HepG2 (cell line): ENCODE data around the gene RNMT. TPM values are rescaled to one million over a fixed set of nuclear protein-coding genes. Genes with fewer than 3 reads are reported as not detected.

Source experiments
- ATAC-seq: fragments of 200-7000 bp; cut with Tn5 transposase; 3 replicates; pipeline ENCODE4 v1.9.1; 2020; ENCODE audit warnings: mild to moderate bottlenecking, moderate library complexity
- Bru-seq: library from RNA; stranded (reverse); fragments of 400-500 nt; gene quantifications from one replicate; lab custom pipeline; 2021; lab: Mats Ljungman, UMichigan
- BruChase-seq, 2 experiments: library from RNA; stranded (reverse); fragments of 400-500 nt; gene quantifications; one replicate each; lab custom pipeline; 2021; lab: Mats Ljungman, UMichigan
- BruUV-seq: library from RNA; stranded (reverse); fragments of 400-500 nt; replicated peaks from 2 replicates; lab custom pipeline; 2021; lab: Mats Ljungman, UMichigan
- CTCF ChIA-PET: fragments of 300-600 bp; formaldehyde crosslinking; extraction: SDS; loops from one replicate; lab custom pipeline; 2021; ENCODE audit warnings: low total read pairs, inconsistent platforms, low intra/inter-chr PET ratio; lab: Yijun Ruan, JAX
- POLR2A ChIA-PET: fragments of 350-600 bp; sonication (Branson Sonifier 250); formaldehyde crosslinking; loops from one replicate; lab custom pipeline; 2020; ENCODE audit warnings: antibody characterized with exemption, inconsistent platforms; lab: Yijun Ruan, JAX
- DNase-seq: peaks from one replicate; pipeline ENCODE4 v3.0.0-alpha.2; 2015; ENCODE audit warnings: low spot score
- FAIRE-seq: peaks from 3 replicates; lab custom pipeline; 2011; peaks lifted over from hg19 to GRCh38; lab: Jason Lieb, UNC
- H2AFZ ChIP-seq: one replicate; pipeline ENCODE4 v1.6.1; 2011; ENCODE audit warnings: low read length, inconsistent platforms
- H3K27ac ChIP-seq: fragments of 300-600 bp; 3 replicates; pipeline ENCODE4 v1.8.0; 2011; ENCODE audit warnings: mixed run types, mild to moderate bottlenecking, mixed read lengths, low read length, inconsistent platforms; ENCODE audit not compliant: insufficient read depth; ENCODE audit errors: extremely low read length
- H3K27me3 ChIP-seq, 2 experiments: fragments of 200-600 bp in 1 of 2; 2 replicates in 1 of 2; 3 replicates in 1 of 2; pipeline versions ENCODE4 v1.6.0 to v1.8.0; 2011; ENCODE audit warnings: low read length in 2 of 2, mild to moderate bottlenecking in 2 of 2, moderate library complexity in 2 of 2, inconsistent platforms in 1 of 2; ENCODE audit not compliant: insufficient read depth in 2 of 2, control insufficient read depth in 1 of 2
- H3K36me3 ChIP-seq, 2 experiments: fragments of 200-600 bp in 1 of 2; replicated peaks in 1 of 2; 2 replicates in 1 of 2; 3 replicates in 1 of 2; pipeline versions ENCODE4 v1.5.1 to v1.8.0; 2011; ENCODE audit warnings: low read length in 2 of 2, inconsistent platforms in 1 of 2; ENCODE audit not compliant: insufficient read depth in 2 of 2, control insufficient read depth in 1 of 2
- H3K4me1 ChIP-seq: 2 replicates; pipeline ENCODE4 v1.5.1; 2012; ENCODE audit warnings: low read length, inconsistent platforms; ENCODE audit not compliant: insufficient read depth
- H3K4me2 ChIP-seq: 2 replicates; pipeline ENCODE4 v1.6.0; 2011; ENCODE audit warnings: low read depth, low read length, inconsistent platforms
- H3K4me3 ChIP-seq, 3 experiments: fragments of 200-600 bp in 1 of 3; sonication (generic), shearing (Covaris generic) in 1 of 3; replicated peaks in 1 of 3; 2 replicates each; pipeline ENCODE4 v1.5.1; 2011 to 2016; ENCODE audit warnings: low read length in 3 of 3, inconsistent platforms in 2 of 3, low read depth in 2 of 3, mild to moderate bottlenecking in 2 of 3, control low read depth in 1 of 3, mixed read lengths in 1 of 3; ENCODE audit not compliant: insufficient read depth in 1 of 3
- H3K79me2 ChIP-seq: one replicate; pipeline ENCODE4 v1.6.1; 2011; ENCODE audit warnings: low read length, inconsistent platforms; ENCODE audit not compliant: insufficient read depth
- H3K9ac ChIP-seq: 2 replicates; pipeline ENCODE4 v1.6.0; 2011; ENCODE audit warnings: mild to moderate bottlenecking, low read depth, low read length, inconsistent platforms; ENCODE audit not compliant: insufficient read depth
- H3K9me3 ChIP-seq: 2 replicates; pipeline ENCODE4 v1.5.1; 2012; ENCODE audit warnings: mild to moderate bottlenecking, low read length
- H4K20me1 ChIP-seq: 2 replicates; pipeline ENCODE4 v1.6.0; 2011; ENCODE audit warnings: inconsistent platforms, mild to moderate bottlenecking, low read length, moderate library complexity; ENCODE audit not compliant: insufficient read depth
- EZH2 ChIP-seq: conservative IDR thresholded peaks from 2 replicates; pipeline ENCODE4 v1.6.1; 2012; ENCODE audit warnings: mild to moderate bottlenecking, low read depth, low read length, moderate library complexity
- FUBP1 ChIP-seq: sonication (generic); formaldehyde crosslinking; IDR thresholded peaks from 2 replicates; pipeline ENCODE4 v1.5.1; 2020; ENCODE audit warnings: missing genetic modification reagents, mild to moderate bottlenecking, borderline replicate concordance
- NFAT5 ChIP-seq: sonication (generic); formaldehyde crosslinking; IDR thresholded peaks from 2 replicates; pipeline ENCODE4 v1.4.0; 2020; ENCODE audit warnings: missing genetic modification reagents
- ZFP91 ChIP-seq: sonication (generic); formaldehyde crosslinking; IDR thresholded peaks from 2 replicates; pipeline ENCODE4 v1.9.0; 2022; ENCODE audit warnings: missing genetic modification reagents, mild to moderate bottlenecking, borderline replicate concordance
- ZNF660 ChIP-seq: sonication (generic); formaldehyde crosslinking; IDR thresholded peaks from 2 replicates; pipeline ENCODE4 v1.5.1; 2020; ENCODE audit warnings: mild to moderate bottlenecking, low read depth, missing genetic modification reagents, borderline replicate concordance
- WGBS: methylation state at CpG from one replicate; pipeline ENCODE4 v1.1.6; 2017; ENCODE audit warnings: low lambda C conversion rate; 5-methylcytosine and 5-hydroxymethylcytosine counted together
- in situ Hi-C: cut with HindIII; loops from 2 replicates; pipeline ENCODE4 v1.10.0; 2017; ENCODE audit warnings: low pct_unique_long_range_greater_than_20kb; ENCODE audit not compliant: extremely low pct_ligation_motif_present
- intact Hi-C: fragments of 100-400 bp; cut with micrococcal nuclease; formaldehyde crosslinking; loops from one replicate; pipeline ENCODE4 v1.10.0; 2022; ENCODE audit not compliant: unreplicated experiment
- long read RNA-seq, 2 experiments: library from RNA in 1 of 2; library from polyadenylated mRNA in 1 of 2; stranded (forward) in 1 of 2; unstranded in 1 of 2; transcript quantifications; one replicate each; pipeline ENCODE4 v2.0.0, GENCODE V29; 2019 to 2022
- polyA minus RNA-seq, 3 experiments: library from RNA; depleted of rRNA, polyadenylated mRNA; stranded (reverse); fragments of >200 nt; gene quantifications; 2 replicates each; pipeline ENCODE4 v1.2.3, GENCODE V29; 2011; ENCODE audit warnings: low replicate concordance in 1 of 3
- polyA plus RNA-seq, 8 experiments: library from polyadenylated mRNA; depleted of rRNA in 3 of 8; stranded (reverse) in 7 of 8; unstranded in 1 of 8; fragments of >200 nt; fragmentation: Illumina TruSeq in 4 of 8; extraction: Trizol in 4 of 8; gene quantifications; 2 replicates each; pipeline versions ENCODE4 v1.2.1 to v1.2.3, GENCODE V29; 2011 to 2016; ENCODE audit warnings: low read depth in 4 of 8, missing spikeins in 1 of 8, mixed read lengths in 1 of 8; ENCODE audit not compliant: insufficient read depth in 1 of 8
- total RNA-seq, 5 experiments: library from RNA; depleted of rRNA; stranded (reverse); fragments of >200 nt; fragmentation: Illumina TruSeq; extraction: Trizol; gene quantifications; 2 replicates each; pipeline ENCODE4 v1.2.3, GENCODE V29; 2016; ENCODE audit warnings: low read depth in 1 of 5

The RNMT gene
- total RNA-seq (2016; rRNA removed; fragmentation: Illumina TruSeq; extraction: Trizol) (24.4 and 54.1 TPM in 2 replicates), polyA plus RNA-seq (2011; rRNA removed) (18.5 and 22.9 TPM in 2 replicates), polyA minus RNA-seq (2011; rRNA and poly(A)+ RNA removed; ENCODE audit: low replicate concordance) (8.6 and 9.9 TPM in 2 replicates), Bru-seq, nascent RNA (percentile 88 among the genes with signal in this experiment), BruChase-seq, experiment 1, labeled RNA remaining after a 6-hour chase (percentile 87 among the genes with signal in this experiment), BruChase-seq, experiment 2, labeled RNA remaining after a 2-hour chase (percentile 90 among the genes with signal in this experiment)
- total RNA-seq (2016; cell fraction: cytosol; rRNA removed; fragmentation: Illumina TruSeq; extraction: Trizol; ENCODE audit: low read depth), result 2.8 and 3.9 TPM in 2 replicates
- 22.7 and 49.1 TPM in 2 replicates for total RNA-seq (2016; cell fraction: insoluble cytoplasmic fraction; rRNA removed; fragmentation: Illumina TruSeq; extraction: Trizol)
- 8.7 and 10.1 TPM in 2 replicates for total RNA-seq (2016; cell fraction: membrane; rRNA removed; fragmentation: Illumina TruSeq; extraction: Trizol)
- total RNA-seq (2016; cell fraction: nucleus; rRNA removed; fragmentation: Illumina TruSeq; extraction: Trizol), result 28.1 and 31.6 TPM in 2 replicates
- polyA plus RNA-seq (2011; cell fraction: cytosol; rRNA removed), result 12.0 and 18.1 TPM in 2 replicates
- polyA plus RNA-seq (2011; cell fraction: nucleus; rRNA removed), result 39.1 and 40.6 TPM in 2 replicates
- polyA plus RNA-seq (2012), result 34.3 and 44.7 TPM in 2 replicates
- polyA plus RNA-seq (2016; cell fraction: cytosol; fragmentation: Illumina TruSeq; extraction: Trizol; ENCODE audit: low read depth), result 1.6 and 2.1 TPM in 2 replicates
- 25.2 TPM in 2 replicates for polyA plus RNA-seq (2016; cell fraction: insoluble cytoplasmic fraction; fragmentation: Illumina TruSeq; extraction: Trizol; ENCODE audit: low read depth)
- 4.9 and 5.0 TPM in 2 replicates for polyA plus RNA-seq (2016; cell fraction: membrane; fragmentation: Illumina TruSeq; extraction: Trizol; ENCODE audit: low read depth)
- 25.3 and 30.8 TPM in 2 replicates for polyA plus RNA-seq (2016; cell fraction: nucleus; fragmentation: Illumina TruSeq; extraction: Trizol; ENCODE audit: insufficient read depth, low read depth)
- polyA minus RNA-seq (2011; cell fraction: cytosol; rRNA and poly(A)+ RNA removed), result 12.1 and 16.3 TPM in 2 replicates
- polyA minus RNA-seq (2011; cell fraction: nucleus; rRNA and poly(A)+ RNA removed), result 35.1 and 41.3 TPM in 2 replicates
- long read RNA-seq, experiment 1, full-length matches to known transcripts, result 3 of 19 reads
- long read RNA-seq, experiment 1, partial matches to known transcripts, result 12 of 19 reads
- long read RNA-seq, experiment 1, other reads (novel, unspliced or antisense), result 4 of 19 reads
- long read RNA-seq, experiment 2, full-length matches to known transcripts, result 3 of 39 reads
- long read RNA-seq, experiment 2, partial matches to known transcripts, result 2 of 39 reads
- long read RNA-seq, experiment 2, other reads (novel, unspliced or antisense), result 34 of 39 reads

- BruUV-seq, result no TSS peak
- H3K79me2 ChIP-seq, result peaks cover 92% of the 10 kb centered on the region
- H4K20me1 ChIP-seq, result peaks cover 24% of the 10 kb centered on the region
- DNase-seq (peak; percentile 91), FAIRE-seq (peak; percentile 86), ATAC-seq (peak; percentile 94)
- H3K4me1 ChIP-seq, result peaks cover 65% of the 10 kb centered on the region
- H3K9ac ChIP-seq, result peak within 1 kb of the TSS; percentile 88
- intact Hi-C loops, result loop anchor here (5.0 kb wide), 1 partner anchor 169 kb away; no protein-coding TSS in a partner anchor
- H3K27ac ChIP-seq, result peak within 1 kb of the TSS; percentile 91
- H3K9me3 ChIP-seq, result no peaks in the 10 kb centered on the region
- in situ Hi-C loops, result no loop called here
- peak within 1 kb of the TSS; percentile 81 for H3K4me2 ChIP-seq
- no peak within 1 kb of the TSS for H2AFZ ChIP-seq
- no peaks in the 10 kb centered on the region; a peak in 1 of 5 replicates for H3K27me3 ChIP-seq
- peak within 1 kb of the TSS; percentile 85 to 95 (median 90) for H3K4me3 ChIP-seq
- POLR2A ChIA-PET, result interaction anchor here (1.2 to 1.9 kb wide), 5 partner anchors 10 to 510 kb away, joined by 3 to 6 read pairs (median 6); no protein-coding TSS in a partner anchor
- CTCF ChIA-PET, result no interaction called here
- H3K36me3 ChIP-seq, result peaks cover 0 to 7% of the 10 kb centered on the region in 2 experiments; a peak in 2 of 5 replicates
- WGBS, result 0% methylated on average over 27 of the region's 76 CpGs
- TF ChIP-seq FUBP1 (CRISPR knock-in tag) (no peak), ZNF660 (no peak), EZH2 (no peak), ZFP91 (CRISPR knock-in tag) (peak; percentile 92), NFAT5 (CRISPR knock-in tag) (no peak; the same call in none of the 2 replicates)
Measured at GRCh38 chr18:13726232-13726971, at the start of gene RNMT, which contains the start of gene FAM210A. RNMT (plus strand) TSS chr18:13726673; CDS start chr18:13731518, 4,845 bp downstream. FAM210A (minus strand) TSS chr18:13726558; CDS start chr18:13682077, 44,481 bp downstream.
